SHP77 (cell line): ENCODE measurements around the gene GNRHR.

Source experiments
- DNase-seq, 2 experiments: peaks; one replicate each; lab custom pipeline; 2025; lab: John Stamatoyannopoulos, UW

GNRHR gene

DNA sequence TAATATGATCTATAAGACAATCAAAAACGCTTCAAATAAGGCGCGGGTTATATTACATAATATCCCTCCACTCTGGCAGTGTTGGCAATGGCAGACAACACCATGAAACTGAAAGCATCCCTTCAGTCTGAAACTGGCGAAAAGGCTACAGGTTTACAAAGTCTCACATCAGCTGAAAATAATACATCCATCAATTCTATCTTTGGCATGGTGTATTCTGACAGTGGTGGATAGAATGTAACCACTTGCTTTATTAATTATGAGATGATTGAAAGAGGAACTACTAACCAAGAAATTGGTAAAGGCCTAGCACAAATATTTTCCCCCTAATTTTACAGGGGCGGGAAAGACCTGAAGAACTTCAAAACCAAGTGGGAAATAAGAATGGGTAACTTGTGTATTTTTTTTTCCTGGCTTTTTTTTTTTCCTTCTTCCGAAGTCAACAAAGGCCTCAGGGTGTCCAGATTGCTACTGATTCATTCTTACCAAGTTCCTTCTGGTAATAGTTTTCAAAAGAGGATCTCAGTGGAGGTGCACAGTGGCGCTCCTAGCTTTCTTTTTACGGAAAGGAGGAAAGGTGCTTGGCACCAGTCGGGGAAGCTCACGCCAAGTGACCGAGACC lies 54.0 kb downstream of the GNRHR start:
- peak in 1 of 2 experiments; percentile 55 for DNase-seq

DNA sequence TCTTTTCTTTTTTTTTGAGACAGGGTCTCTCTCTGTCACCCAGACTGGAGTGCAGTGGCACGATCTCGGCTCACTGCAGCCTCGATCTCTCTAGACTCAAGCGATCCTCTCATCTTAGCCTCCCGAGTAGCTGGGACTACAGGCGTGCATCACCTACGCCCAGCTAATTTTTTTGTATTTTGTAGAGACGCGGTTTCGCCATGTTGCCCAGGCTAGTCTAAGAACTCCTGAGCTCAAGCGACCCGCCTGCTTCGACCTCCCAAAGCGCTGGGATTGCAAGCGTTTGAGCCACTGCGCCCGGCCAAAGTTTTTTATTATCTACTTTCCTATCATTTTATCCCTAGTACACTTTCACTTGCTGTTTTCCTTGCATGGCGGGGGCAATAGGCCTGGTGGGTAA lies 54.6 kb downstream of the GNRHR start:
- DNase-seq = no peak

DNA sequence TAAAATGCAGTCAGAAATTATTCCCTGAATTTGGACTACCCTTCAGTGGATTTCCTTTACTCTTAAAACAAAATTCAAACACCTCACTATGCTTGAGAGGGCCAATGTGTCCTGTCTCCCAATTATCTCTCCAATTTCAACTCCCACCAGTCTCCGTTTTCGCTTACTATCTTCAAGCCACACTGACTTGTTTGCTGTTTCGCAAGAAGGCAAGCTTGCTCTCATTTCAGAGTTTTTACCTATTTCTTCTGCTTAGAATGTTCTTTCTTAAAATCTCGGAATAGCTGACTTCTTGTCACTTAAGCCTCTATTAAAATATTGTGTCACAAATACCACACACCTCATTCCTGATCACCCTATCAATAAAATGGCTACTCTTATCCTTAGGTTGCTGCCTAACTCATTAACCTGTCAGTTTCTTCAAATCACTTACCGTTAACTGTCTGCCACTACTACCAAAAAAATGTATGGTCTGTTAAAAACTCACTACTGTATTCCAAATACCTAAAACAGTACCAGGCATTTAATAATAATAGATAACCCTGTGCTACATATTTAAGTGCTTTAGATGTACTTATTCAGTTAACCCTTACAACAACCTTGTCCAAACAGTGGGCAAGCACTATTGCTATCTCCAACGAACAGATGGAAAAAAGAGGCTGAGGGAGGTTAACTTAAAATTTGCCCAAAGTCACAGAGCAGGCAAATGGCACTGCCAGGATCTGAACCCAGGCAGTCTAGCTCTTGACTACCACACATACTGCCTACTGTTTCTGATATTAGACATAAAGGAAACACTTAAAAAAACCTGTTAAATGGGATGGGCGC lies 56.1 kb downstream of the GNRHR start:
- DNase-seq = no peak

- no peak for DNase-seq
These were observed 58.1 kb downstream of the GNRHR start for GRCh38 chr4:67696061-67696460.

DNA sequence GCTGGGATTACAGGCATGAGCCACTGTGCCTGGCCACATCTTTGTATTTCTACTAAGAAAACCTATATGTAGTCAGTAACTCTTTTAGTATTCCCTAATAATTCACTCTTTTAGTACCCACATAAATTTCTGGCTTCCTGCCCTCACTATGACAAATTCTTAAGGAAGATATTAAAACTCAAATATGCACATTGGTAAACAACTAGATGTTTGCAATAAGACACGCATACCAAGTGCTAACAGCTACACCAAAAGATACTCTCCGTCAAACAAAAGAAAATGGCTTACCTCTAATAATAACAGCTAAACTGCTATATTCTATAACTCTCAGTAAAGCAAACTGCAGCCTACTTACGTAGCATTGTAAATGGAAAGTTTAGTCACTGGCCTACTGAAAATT lies 59.5 kb downstream of the GNRHR start:
- no peak for DNase-seq

- DNase-seq = no peak
These were observed 62.9 kb downstream of the GNRHR start for GRCh38 chr4:67691328-67691727.
